HL-60 (cell line): ENCODE measurements around the gene DNAJC17.

Experiments used
- CTCF ChIP-seq: IDR thresholded peaks from one replicate; pipeline ENCODE4 v1.5.1; 2011; ENCODE audit warnings: low read length, control low read depth, inconsistent platforms; ENCODE audit not compliant: insufficient read depth
- GABPA ChIP-seq: IDR thresholded peaks from 2 replicates; pipeline ENCODE4 v1.6.1; 2012; ENCODE audit warnings: low read depth
- POLR2AphosphoS5 ChIP-seq: IDR thresholded peaks from 2 replicates; pipeline ENCODE4 v1.6.1; 2012; ENCODE audit warnings: low read depth
- REST ChIP-seq: IDR thresholded peaks from 2 replicates; pipeline ENCODE4 v1.6.1; 2012; ENCODE audit warnings: low read depth; ENCODE audit not compliant: insufficient replicate concordance
- SPI1 ChIP-seq: IDR thresholded peaks from 2 replicates; pipeline ENCODE4 v1.6.1; 2012; ENCODE audit warnings: low read depth, mild to moderate bottlenecking, borderline replicate concordance

DNA sequence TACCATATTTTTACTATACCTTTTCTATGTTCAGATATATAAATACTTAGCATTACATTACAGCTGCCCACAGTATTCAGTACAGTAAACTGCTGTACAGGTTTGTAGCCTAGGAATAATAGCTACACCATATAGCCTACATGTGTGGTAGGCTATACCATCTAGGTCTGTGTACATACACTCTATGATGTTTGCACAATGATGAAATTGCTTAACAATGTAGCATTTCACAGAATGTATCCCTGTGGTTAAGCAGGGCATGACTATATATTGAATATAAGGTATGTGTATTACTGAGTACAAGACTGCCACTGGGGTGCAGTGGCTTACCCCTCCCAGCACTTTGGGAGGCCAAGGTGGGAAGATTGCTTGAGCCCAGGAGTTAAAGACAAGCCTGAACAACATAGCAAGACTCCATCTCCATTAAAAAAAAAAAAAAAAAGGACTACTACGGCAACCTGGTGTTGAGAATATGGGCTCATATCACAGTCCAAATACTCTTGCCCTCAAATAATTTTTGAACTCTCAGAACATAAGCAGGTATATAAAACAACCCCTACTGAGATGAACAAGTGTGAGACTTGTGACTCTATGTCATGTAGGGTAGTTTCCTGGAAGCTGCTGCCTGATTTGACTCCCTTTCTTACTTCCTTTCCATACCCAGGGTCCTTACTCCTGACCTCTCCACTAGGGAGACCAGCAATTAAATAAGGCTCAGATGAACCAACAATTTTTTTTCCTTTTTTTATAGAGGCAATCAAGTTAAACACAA lies 16.5 kb upstream of the DNAJC17 start:
- TF ChIP-seq GABPA (no peak), POLR2AphosphoS5 (no peak), CTCF (no peak), REST (no peak), SPI1 (no peak)
